PC-9 (cell line): ENCODE data around the gene OR6B1. TPM values are rescaled to one million over a fixed set of nuclear protein-coding genes. Genes with fewer than 3 reads are reported as not detected.

ENCODE experiments used
- BruUV-seq: library from RNA; stranded (reverse); fragments of 400-500 nt; replicated peaks from 2 replicates; lab custom pipeline; 2021; lab: Mats Ljungman, UMichigan
- CTCF ChIA-PET: fragments of 300-600 bp; sonication (Branson Sonifier 250); formaldehyde crosslinking; loops from one replicate; lab custom pipeline; 2022; ENCODE audit warnings: antibody characterized with exemption; lab: Charles Lee
- POLR2A ChIA-PET: fragments of 300-600 bp; sonication (Branson Sonifier 250); formaldehyde crosslinking; loops from one replicate; lab custom pipeline; 2022; ENCODE audit warnings: antibody characterized with exemption; ENCODE audit not compliant: unreplicated experiment; lab: Charles Lee
- DNase-seq, 2 experiments: peaks; one replicate each; pipeline versions ENCODE4 v3.0.0 to v3.0.0-alpha.2; 2015 to 2022; ENCODE audit warnings: mixed read lengths in 1 of 2
- H2AFZ ChIP-seq: fragments of 200-600 bp; sonication (generic); 2 replicates; pipeline ENCODE4 v1.8.1; 2017; ENCODE audit warnings: antibody characterized with exemption
- H3F3A ChIP-seq: fragments of 200-600 bp; sonication (generic); 2 replicates; pipeline ENCODE4 v1.8.1; 2017; ENCODE audit warnings: antibody characterized with exemption, mild to moderate bottlenecking, low read depth; ENCODE audit not compliant: insufficient read depth
- H3K27ac ChIP-seq: fragments of 200-600 bp; sonication (generic); 2 replicates; pipeline ENCODE4 v1.6.1; 2016; ENCODE audit warnings: mixed run types
- H3K27me3 ChIP-seq: fragments of 200-600 bp; sonication (generic); 2 replicates; pipeline ENCODE4 v1.6.1; 2016; ENCODE audit warnings: low read depth, mixed run types; ENCODE audit not compliant: insufficient read depth
- H3K36me3 ChIP-seq: fragments of 200-600 bp; sonication (generic); 2 replicates; pipeline ENCODE4 v1.6.1; 2016; ENCODE audit warnings: low read depth, mixed run types
- H3K4me1 ChIP-seq: fragments of 200-600 bp; sonication (generic); replicated peaks from 2 replicates; pipeline ENCODE4 v1.6.1; 2016; ENCODE audit warnings: mixed run types; ENCODE audit not compliant: insufficient read depth
- H3K4me2 ChIP-seq: fragments of 200-600 bp; sonication (generic); 2 replicates; pipeline ENCODE4 v1.6.1; 2017; ENCODE audit warnings: mixed run types
- H3K4me3 ChIP-seq: fragments of 200-600 bp; sonication (generic); 2 replicates; pipeline ENCODE4 v1.6.1; 2016; ENCODE audit warnings: mixed run types
- H3K79me2 ChIP-seq: fragments of 200-600 bp; sonication (generic); 2 replicates; pipeline ENCODE4 v1.6.1; 2017; ENCODE audit warnings: low read depth, mixed run types
- H3K9me2 ChIP-seq: fragments of 200-600 bp; sonication (generic); 2 replicates; pipeline ENCODE4 v1.8.1; 2017; ENCODE audit warnings: mild to moderate bottlenecking; ENCODE audit not compliant: insufficient read depth
- H3K9me3 ChIP-seq: fragments of 200-600 bp; sonication (generic); 2 replicates; pipeline ENCODE4 v1.8.1; 2016; ENCODE audit warnings: low read depth; ENCODE audit not compliant: insufficient read depth
- H4K20me1 ChIP-seq: fragments of 200-600 bp; sonication (generic); 2 replicates; pipeline ENCODE4 v1.8.1; 2017; ENCODE audit not compliant: insufficient read depth
- EZH2 ChIP-seq: fragments of 200-600 bp; sonication (generic); IDR thresholded peaks from 2 replicates; pipeline ENCODE4 v1.8.0; 2017; ENCODE audit warnings: antibody characterized with exemption, low read depth
- intact Hi-C: fragments of 100-400 bp; cut with micrococcal nuclease; formaldehyde crosslinking; loops from one replicate; pipeline ENCODE4 v1.10.0; 2022; ENCODE audit not compliant: unreplicated experiment
- total RNA-seq: library from RNA; stranded (reverse); gene quantifications from 2 replicates; pipeline ENCODE4 v1.2.3, GENCODE V29; 2021
- TF ChIP-seq, protein P1 (sequence below): fragments of 200-600 bp; sonication (generic); conservative IDR thresholded peaks from 2 replicates; pipeline ENCODE4 v1.6.1; 2017; ENCODE audit warnings: mixed run types, antibody characterized with exemption, mild to moderate bottlenecking, moderate library complexity

The OR6B1 gene
- total RNA-seq, 1 experiment from 2014 or later: not detected

DNA sequence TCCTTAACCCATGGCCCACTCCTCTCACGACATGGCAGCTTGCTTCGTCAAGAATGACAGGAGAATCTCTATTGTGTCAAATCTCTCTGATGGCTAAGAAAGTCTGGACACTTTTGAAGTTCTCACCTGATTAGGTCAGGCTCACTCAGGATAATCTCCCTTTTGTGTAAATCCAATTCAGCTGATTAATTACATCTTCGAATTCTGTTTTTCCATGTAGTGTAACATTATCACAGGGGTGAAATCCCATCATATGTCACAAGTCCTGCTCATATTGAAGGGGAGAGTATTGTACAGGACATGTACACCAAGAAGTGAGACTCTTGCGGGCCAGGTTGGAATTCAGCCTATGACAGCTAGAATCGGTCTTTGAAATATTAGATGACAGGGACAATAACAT lies 16.2 kb upstream of the OR6B1 start:
- 0 out of 2 replicates have a peak, but pooled peaks cover 9% of the 10 kb centered on the region for H3K9me3 ChIP-seq
- 0 out of 2 replicates have a peak, but pooled peaks cover 5% of the 10 kb centered on the region for H3F3A ChIP-seq
- H4K20me1 ChIP-seq: no peaks in the 10 kb centered on the region
- H2AFZ ChIP-seq: no peak overlapping the region
- peaks cover 12% of the 10 kb centered on the region for H3K4me1 ChIP-seq
- no peaks in the 10 kb centered on the region for H3K36me3 ChIP-seq
- H3K27me3 ChIP-seq: no peaks in the 10 kb centered on the region
- DNase-seq: no peak
- H3K79me2 ChIP-seq: no peaks in the 10 kb centered on the region
- intact Hi-C loops: no loop called here
- ChIA-PET CTCF (no interaction called here), POLR2A (no interaction called here)
- TF ChIP-seq EZH2: no peak
- TF ChIP-seq, protein P1, sequence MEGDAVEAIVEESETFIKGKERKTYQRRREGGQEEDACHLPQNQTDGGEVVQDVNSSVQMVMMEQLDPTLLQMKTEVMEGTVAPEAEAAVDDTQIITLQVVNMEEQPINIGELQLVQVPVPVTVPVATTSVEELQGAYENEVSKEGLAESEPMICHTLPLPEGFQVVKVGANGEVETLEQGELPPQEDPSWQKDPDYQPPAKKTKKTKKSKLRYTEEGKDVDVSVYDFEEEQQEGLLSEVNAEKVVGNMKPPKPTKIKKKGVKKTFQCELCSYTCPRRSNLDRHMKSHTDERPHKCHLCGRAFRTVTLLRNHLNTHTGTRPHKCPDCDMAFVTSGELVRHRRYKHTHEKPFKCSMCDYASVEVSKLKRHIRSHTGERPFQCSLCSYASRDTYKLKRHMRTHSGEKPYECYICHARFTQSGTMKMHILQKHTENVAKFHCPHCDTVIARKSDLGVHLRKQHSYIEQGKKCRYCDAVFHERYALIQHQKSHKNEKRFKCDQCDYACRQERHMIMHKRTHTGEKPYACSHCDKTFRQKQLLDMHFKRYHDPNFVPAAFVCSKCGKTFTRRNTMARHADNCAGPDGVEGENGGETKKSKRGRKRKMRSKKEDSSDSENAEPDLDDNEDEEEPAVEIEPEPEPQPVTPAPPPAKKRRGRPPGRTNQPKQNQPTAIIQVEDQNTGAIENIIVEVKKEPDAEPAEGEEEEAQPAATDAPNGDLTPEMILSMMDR: no peak
- H3K4me3 ChIP-seq: no peak overlapping the region
- H3K9me2 ChIP-seq: no peaks in the 10 kb centered on the region
- H3K4me2 ChIP-seq: no peak overlapping the region
- BruUV-seq: no TSS peak
- no peak overlapping the region for H3K27ac ChIP-seq

DNA sequence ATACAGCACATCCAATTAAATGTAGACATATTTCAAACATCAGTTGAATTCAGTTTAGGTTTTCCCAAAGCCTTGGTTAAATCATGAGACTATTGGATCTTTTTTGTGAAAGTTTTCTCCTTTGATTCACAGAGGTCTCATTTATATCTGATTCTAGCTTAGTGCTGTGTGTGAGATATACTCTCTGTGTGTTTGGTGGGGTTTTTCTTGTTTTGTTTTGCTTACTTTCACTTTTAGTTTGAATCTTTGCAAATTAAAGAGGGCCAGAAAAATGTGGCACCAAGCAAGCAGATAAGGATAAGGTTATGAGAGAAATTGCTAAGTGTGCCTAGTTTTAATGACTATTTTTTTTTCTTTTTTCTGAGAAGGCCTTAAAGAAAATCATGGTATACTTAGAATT lies 12.6 kb upstream of the OR6B1 start:
- Histone ChIP-seq H3K27ac (no peak overlapping the region), H3K79me2 (no peaks in the 10 kb centered on the region), H3F3A (no peaks in the 10 kb centered on the region), H3K36me3 (no peaks in the 10 kb centered on the region), H3K9me2 (no peaks in the 10 kb centered on the region), H3K4me3 (no peak overlapping the region), H3K4me2 (no peak overlapping the region), H2AFZ (no peak overlapping the region), H4K20me1 (no peaks in the 10 kb centered on the region), H3K9me3 (no peaks in the 10 kb centered on the region), H3K4me1 (no peaks in the 10 kb centered on the region), H3K27me3 (no peaks in the 10 kb centered on the region)
- DNase-seq: no peak
- TF ChIP-seq EZH2: no peak
- TF ChIP-seq, protein P1: no peak
- BruUV-seq: no TSS peak
- CTCF ChIA-PET: no interaction called here
- POLR2A ChIA-PET: no interaction called here
- intact Hi-C loops: no loop called here

DNA sequence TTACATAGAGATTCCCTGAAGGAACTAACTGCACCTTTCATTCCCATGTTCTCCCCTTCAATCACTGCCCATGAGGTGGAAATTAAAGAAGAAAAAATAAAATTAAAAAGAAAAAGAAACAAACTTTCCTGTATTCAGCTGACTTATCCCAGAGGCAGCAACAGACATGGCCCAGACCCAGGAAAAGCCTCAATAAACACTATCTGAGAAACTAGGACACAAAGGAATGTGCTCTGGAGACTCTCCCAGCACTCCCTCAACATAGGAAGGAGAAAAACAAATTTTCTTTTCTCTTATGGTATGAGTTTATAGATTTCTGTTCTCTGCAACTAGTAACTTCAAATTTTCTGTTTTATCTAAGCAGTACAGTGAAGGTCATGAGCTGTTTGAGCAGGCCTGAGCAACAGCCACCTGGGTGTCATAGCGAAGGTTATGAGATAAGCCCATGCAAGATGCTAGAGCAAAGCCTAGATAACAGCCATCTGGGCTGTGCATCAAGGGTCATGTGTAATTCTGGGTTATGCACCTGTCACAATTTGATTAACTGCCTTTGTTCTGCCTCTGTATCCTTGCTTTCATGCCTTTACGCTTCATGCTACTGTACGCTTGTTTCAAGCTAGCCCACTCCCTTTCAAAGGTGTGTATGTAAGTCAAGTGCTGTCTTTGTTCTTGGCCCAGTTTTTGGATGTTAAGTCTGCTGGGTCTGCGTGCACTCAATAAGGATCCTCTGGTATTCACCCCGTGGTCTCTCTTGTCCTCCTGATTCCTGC lies 11.0 kb upstream of the OR6B1 start:
- DNase-seq: no peak
- no peaks in the 10 kb centered on the region for H3K4me1 ChIP-seq
- TF ChIP-seq, protein P1: no peak
- TF ChIP-seq EZH2: no peak
- no peak overlapping the region for H3K4me2 ChIP-seq
- ChIA-PET POLR2A (no interaction called here), CTCF (no interaction called here)
- no peak overlapping the region for H3K4me3 ChIP-seq
- H2AFZ ChIP-seq: no peak overlapping the region
- intact Hi-C loops: no loop called here
- H3F3A ChIP-seq: no peaks in the 10 kb centered on the region; the same call in 1 of the 2 replicates
- no peaks in the 10 kb centered on the region for H4K20me1 ChIP-seq
- no peaks in the 10 kb centered on the region for H3K79me2 ChIP-seq
- no peaks in the 10 kb centered on the region for H3K9me2 ChIP-seq
- BruUV-seq: no TSS peak
- no peaks in the 10 kb centered on the region for H3K36me3 ChIP-seq
- H3K9me3 ChIP-seq: no peaks in the 10 kb centered on the region
- H3K27ac ChIP-seq: no peak overlapping the region
- no peaks in the 10 kb centered on the region for H3K27me3 ChIP-seq
